Adrenal gland (tissue), 5 donors: ENCODE data around the gene MID1.

Experiments used
- CTCF ChIP-seq, 6 experiments: fragments of 450-650 bp in 4 of 6; fragments of 200-600 bp in 2 of 6; sonication (generic) in 1 of 6; IDR thresholded peaks; 1 replicate in 5 of 6; 2 replicates in 1 of 6; pipeline versions ENCODE4 v1.5.1 to v1.8.0; 2016 to 2021; ENCODE audit warnings: antibody characterized with exemption in 6 of 6, mild to moderate bottlenecking in 2 of 6, moderate library complexity in 1 of 6
- POLR2A ChIP-seq, 2 donors: fragments of 450-650 bp; IDR thresholded peaks; one replicate each; pipeline ENCODE4 v1.6.1; 2017; ENCODE audit warnings: antibody characterized with exemption in 2 of 2, mild to moderate bottlenecking in 2 of 2, moderate library complexity in 1 of 2
- donor health status: DM: no; HTN: no; CAD: no.

- TF ChIP-seq CTCF (IDR thresholded peaks at IDR 0.05) (no peak), POLR2A (IDR thresholded peaks at IDR 0.05) (no peak)
Observed at GRCh38 chrX:10656214-10656613, 35.8 kb upstream of the MID1 start.
